Suppressor macrophage treated with lipopolysaccharide for 4 hours (primary cell): Measurements from ENCODE around the gene DAPK3.
"Not testable (repeated sequence)": the region's sequence is repeated elsewhere in the genome, so short reads cannot be mapped to it uniquely, and the experiment has no call there.

Experiments
- DNase-seq: peaks from one replicate; pipeline ENCODE4 v3.0.0-alpha.2; 2020

Gene DAPK3

DNA sequence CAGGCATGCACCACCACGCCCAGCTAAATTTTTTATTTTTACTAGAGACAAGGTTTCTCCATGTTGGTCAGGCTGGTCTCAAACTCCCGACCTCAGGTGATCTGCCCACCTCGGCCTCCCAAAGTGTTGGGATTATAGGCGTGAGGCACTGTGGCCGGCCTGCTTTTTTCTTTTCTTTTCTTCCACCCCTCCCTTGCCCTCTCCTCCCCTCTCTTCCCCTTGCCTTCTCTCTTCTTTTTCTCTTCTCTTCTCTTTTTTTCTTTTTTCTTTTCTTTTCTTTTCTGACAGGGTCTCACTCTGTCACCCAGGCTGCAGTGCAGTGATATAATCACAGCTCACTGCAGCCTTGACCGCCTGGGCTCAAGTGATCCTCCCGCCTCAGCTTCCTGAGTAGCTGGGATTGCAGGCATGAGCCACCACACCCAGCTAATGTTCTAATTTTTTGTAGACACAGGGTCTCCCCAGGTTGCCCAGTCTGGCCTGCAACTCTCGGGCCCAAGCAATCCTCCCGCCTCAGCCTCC lies 18.1 kb downstream of the DAPK3 start:
- not testable (repeated sequence) for DNase-seq

DNA sequence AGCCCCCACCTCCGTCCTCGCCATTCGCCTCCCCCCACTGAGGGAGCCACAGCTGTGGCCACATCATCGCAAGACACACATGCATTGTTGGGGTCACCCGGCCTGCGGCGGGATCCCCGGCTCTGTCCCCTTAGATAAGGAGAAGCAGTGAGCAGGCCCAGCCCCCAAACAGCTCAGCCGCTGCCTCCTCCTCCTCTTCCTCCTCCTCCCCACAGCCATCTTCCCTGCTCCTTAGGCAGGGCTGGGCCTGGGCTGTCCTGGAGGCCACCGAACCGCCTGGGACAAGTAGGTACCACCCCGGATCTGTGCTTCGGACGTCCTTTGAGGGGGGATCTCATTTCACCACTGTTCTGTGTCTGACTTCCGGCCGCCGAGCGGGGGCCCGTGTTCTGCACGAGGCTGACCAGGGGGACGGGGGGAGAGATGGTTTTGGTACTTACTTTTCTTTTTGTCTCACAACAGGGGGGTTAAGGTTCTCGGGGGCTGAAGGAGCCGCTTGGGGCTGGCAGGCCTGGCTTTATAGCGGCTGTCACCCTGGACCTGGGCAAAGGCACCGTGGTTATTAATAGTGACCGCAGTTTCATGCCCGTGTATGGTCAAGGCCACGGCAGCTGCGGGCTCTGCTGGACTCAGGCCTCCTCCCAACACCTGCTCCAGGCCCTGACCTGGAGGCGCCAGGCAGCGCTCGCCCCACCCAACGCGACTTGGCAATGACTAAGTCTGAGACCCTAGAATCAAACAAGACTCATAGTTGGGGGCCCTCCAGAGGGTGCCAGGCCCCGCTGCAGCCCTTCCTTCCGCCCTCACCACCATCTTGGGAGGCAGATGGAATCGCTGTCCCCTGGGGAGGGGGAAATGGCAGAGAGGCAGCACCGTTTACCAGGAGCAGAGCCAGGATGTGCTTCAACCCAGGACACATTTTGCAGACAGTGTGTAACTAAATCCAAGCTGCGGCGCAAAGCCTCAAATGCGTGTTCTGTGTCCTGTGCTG lies 19.7 kb downstream of the DAPK3 start:
- no peak for DNase-seq

GRCh38 chr19:3949997-3950859 lies 20.7 kb downstream of the DAPK3 start:
- no peak for DNase-seq

DNA sequence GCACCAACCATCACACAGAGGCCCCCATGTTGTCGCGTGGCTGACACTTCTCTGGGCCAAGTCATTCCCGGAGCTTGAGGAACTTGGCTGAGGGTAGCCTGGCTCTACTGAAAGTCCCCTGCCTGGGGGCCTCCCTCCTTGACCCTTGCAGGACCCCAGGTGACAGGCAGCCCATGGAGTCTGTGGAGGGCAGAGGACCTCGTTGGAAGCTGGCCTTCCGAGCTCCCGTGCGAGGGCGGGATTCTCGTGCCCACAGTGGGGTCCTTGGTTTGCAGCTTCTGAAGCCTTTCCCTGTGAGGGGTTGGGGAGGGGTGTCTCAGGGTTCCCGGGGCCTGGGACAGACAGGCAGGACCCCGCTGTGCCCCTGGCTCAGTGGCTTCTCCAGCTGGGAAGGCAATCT lies 21.6 kb downstream of the DAPK3 start:
- DNase-seq = no peak

GRCh38 chr19:3947316-3947933 lies 23.5 kb downstream of the DAPK3 start:
- DNase-seq = not testable (repeated sequence)

GRCh38 chr19:3945838-3946237 lies 25.1 kb downstream of the DAPK3 start:
- DNase-seq = no peak

GRCh38 chr19:3944018-3944721 lies 26.7 kb downstream of the DAPK3 start:
- no peak for DNase-seq

DNA sequence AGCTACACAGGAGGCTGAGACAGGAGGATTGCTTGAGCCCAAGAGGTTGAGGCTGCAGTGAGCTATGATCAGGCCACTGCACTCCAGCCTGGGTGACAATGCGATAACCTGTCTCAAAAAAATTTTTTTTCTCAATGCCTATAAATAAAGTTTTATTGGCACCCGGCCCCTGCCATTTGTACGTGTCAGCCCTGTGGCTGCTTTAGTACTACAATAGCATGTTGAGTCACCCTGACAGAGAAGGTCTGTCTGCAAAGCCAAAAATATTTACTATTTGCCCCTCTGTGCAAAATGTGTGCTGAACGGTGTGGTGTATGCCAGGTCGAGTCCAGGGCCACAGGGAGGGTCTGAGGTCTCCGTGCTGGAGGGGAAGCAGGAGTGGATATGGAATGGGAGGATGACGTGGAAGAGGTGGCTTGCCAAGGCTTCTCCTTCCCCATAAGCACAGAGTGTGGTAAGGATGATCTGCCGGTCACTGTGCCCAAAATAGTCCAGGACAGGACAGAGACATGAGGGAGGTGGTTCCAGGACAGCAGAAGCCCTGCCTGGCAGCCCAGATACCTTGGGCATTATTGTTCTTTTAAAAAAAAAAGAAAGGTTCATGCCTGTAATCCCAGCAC lies 28.0 kb downstream of the DAPK3 start:
- no peak for DNase-seq

GRCh38 chr19:3938300-3938950 lies 32.5 kb downstream of the DAPK3 start:
- not testable (repeated sequence) for DNase-seq

DNA sequence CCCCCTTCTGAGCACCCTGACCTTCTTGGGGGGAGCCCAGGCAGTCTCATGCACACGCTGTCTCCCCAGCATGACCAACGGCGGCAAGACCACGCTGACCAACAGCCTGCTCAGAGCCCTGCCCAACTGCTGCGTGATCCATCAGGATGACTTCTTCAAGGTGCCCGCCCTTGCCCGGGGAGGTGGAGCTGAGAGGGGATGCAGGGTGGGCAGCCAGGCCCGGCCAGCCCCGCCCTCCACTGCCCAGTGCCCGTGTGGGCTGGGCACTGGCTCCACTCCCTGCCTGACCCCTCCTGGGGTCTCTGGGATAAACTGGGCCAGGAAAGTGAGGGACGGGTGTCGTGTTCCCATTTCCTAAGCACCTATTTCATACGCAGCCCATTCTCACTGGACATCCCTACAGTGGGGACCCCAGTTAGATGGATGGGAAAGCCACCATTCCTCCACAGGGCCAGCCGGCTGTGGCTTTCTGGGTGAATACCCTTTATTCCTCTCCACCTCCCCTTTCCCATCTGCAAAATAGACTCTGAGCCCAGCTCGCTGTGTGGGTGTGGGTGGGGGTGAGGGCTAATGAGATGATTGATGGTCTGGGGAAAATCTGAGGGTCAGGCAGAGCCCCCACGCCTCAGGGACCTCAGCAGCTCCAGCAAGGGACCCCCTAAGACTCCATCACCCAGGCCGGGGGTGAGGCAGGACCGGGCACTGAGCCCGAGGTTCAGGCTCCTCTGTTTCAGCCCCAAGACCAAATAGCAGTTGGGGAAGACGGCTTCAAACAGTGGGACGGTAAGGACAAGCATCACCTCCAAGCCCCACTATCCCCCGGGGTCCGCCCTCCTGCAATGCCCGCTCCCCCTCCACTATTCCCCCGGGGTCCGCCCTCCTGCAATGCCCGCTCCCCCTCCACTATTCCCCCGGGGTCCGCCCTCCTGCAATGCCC lies 34.1 kb downstream of the DAPK3 start:
- DNase-seq = no peak

GRCh38 chr19:3932931-3933810 lies 37.7 kb downstream of the DAPK3 start, which contains the start of gene NMRK2:
TSS of gene NMRK2 (plus strand) at chr19:3933069. CDS start at chr19:3933672, 603 bp downstream.
- no peak for DNase-seq

GRCh38 chr19:3931041-3931440 lies 39.9 kb downstream of the DAPK3 start:
- no peak for DNase-seq

DNA sequence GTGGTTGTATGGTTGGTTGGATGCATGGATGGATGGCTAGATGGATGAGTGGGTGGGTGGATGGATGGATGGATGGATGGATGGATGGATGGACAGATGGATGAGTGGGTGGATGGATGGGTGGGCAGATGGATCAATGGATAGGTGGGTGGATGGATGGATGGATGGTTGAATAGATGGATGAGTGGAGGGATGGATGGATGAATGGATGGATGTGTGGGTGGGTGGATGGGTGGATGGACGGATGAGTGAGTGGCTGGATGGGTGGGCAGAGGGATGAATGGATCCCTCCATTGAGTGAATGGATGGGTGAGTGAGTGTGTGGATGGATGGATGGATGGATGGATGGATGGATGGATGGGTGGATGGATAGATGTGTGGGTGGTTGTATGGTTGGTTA lies 47.0 kb downstream of the DAPK3 start:
- no peak for DNase-seq

- no peak for DNase-seq
Measured at GRCh38 chr19:3923096-3923758, 47.7 kb downstream of the DAPK3 start.

DNA sequence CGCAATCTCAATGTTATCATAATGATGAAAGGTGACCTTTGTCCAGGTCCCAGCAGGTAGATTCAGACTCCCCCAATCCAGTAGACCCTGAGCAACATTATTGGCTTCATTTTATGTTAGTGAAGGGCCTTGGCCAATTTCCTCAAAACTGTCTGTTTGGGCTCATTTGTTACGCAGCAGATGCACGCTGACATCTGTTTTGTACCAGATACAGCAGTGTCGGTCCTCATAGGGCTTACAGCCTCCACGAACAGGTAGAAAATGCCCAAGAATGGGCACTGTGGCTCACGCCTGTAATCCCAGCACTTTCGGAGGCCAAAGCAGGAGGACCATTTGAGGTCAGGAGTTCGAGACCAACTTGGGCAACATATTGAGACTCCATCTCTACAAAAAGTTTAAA lies 51.1 kb downstream of the DAPK3 start:
- DNase-seq = no peak

DNA sequence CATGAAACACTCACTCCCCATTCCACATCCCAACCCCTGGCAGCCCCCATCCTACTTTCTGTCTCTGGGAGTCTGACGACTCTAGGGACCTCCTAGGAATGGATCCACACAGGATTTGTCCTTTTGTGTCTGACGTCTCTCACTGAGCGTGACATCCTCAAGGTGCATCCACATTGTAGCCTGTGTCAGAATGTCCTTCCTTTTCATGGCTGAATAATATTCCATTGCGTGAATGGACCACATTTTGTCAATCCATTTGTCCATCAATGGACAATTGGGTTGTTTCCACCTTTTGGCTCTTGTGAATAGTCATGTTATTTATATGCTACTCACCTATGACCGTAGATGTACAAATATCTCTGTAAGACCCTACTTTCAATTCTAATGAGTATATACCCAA lies 54.9 kb downstream of the DAPK3 start:
- DNase-seq = no peak

DNA sequence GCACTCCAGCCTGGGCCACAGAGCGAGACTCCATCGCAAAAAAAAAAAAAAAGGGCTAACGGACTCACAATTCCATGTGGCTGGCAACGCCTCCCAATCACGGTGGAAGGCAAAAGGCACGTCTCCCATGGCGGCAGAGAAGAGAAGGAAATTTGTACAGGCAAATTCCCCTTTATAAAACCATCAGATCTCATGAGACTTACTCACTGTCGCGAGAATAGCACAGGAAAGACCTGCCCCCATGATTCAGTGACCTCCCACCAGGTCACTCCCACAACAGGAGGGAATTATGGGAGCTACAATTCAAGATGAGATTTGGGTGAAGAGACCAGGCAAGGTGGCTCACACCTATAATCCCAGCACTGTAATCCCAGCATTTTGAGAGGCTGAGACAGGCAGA lies 56.7 kb downstream of the DAPK3 start:
- DNase-seq = no peak

DNA sequence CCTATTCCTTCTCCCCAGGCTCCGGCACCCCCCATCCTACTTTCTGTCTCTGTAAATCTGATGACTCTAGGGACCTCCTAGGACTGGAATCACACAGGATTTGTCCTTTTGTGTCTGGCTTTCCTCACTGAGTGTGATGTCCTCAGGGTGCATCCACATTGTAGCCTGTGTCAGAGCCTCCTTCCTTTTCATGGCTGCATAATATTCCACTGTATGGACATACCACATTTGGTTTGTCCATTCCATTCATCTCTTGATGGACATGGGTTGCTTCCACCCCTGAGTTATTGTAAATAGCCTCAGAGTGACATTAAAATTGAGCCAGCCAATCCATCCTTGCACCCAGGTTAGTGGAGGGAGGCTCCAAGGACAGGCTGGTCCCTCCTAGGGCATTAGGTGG lies 60.8 kb downstream of the DAPK3 start:
- DNase-seq = no peak
